HEK293 (cell line): ENCODE results near the gene ARL16.

ENCODE experiments used
- GLI2 ChIP-seq: fragments of 450-650 bp; formaldehyde crosslinking; IDR thresholded peaks from 2 replicates; pipeline ENCODE4; 2017; ENCODE audit warnings: missing biosample characterization, missing genetic modification characterization, low read depth, borderline replicate concordance
- KLF1 ChIP-seq: fragments of 450-650 bp; formaldehyde crosslinking; IDR thresholded peaks from 2 replicates; pipeline ENCODE4 v1.5.1; 2016; ENCODE audit warnings: missing biosample characterization, missing genetic modification characterization
- PATZ1 ChIP-seq: fragments of 450-650 bp; formaldehyde crosslinking; IDR thresholded peaks from 2 replicates; pipeline ENCODE4 v1.5.1; 2016; ENCODE audit warnings: missing biosample characterization, missing genetic modification characterization
- PRDM4 ChIP-seq: fragments of 450-650 bp; formaldehyde crosslinking; IDR thresholded peaks from 2 replicates; pipeline ENCODE4 v1.5.1; 2017; ENCODE audit warnings: missing biosample characterization, missing genetic modification characterization
- REST ChIP-seq: fragments of 450-650 bp; formaldehyde crosslinking; IDR thresholded peaks from 2 replicates; pipeline ENCODE4 v1.5.1; 2016; ENCODE audit warnings: missing biosample characterization, missing genetic modification characterization
- SCRT2 ChIP-seq: fragments of 450-650 bp; formaldehyde crosslinking; IDR thresholded peaks from 2 replicates; pipeline ENCODE4 v1.5.1; 2016; ENCODE audit warnings: missing biosample characterization, missing genetic modification characterization
- ZBTB10 ChIP-seq: fragments of 450-650 bp; formaldehyde crosslinking; IDR thresholded peaks from 2 replicates; pipeline ENCODE4 v1.5.1; 2016; ENCODE audit warnings: missing biosample characterization, missing genetic modification characterization
- ZBTB48 ChIP-seq: fragments of 450-650 bp; formaldehyde crosslinking; IDR thresholded peaks from 2 replicates; pipeline ENCODE4 v1.5.1; 2016; ENCODE audit warnings: missing biosample characterization, missing genetic modification characterization
- ZIC2 ChIP-seq: fragments of 450-650 bp; formaldehyde crosslinking; IDR thresholded peaks from 2 replicates; pipeline ENCODE4 v1.5.1; 2016; ENCODE audit warnings: missing biosample characterization, missing genetic modification characterization
- ZNF2 ChIP-seq: fragments of 450-650 bp; formaldehyde crosslinking; IDR thresholded peaks from 2 replicates; pipeline ENCODE4 v1.5.1; 2016; ENCODE audit warnings: missing biosample characterization, missing genetic modification characterization
- ZNF266 ChIP-seq: fragments of 450-650 bp; formaldehyde crosslinking; IDR thresholded peaks from 2 replicates; pipeline ENCODE4 v1.5.1; 2016; ENCODE audit warnings: missing biosample characterization, missing genetic modification characterization, low read depth
- ZNF274 ChIP-seq, 2 experiments: fragments of 200-500 bp in 1 of 2; fragments of 450-650 bp in 1 of 2; sonication (Bioruptor generic) in 1 of 2; formaldehyde crosslinking in 1 of 2; IDR thresholded peaks; 2 replicates each; pipeline versions ENCODE4 v1.5.1 to v1.6.1; 2014 to 2016; ENCODE audit warnings: borderline replicate concordance in 1 of 2, inconsistent platforms in 1 of 2, low read length in 1 of 2, missing biosample characterization in 1 of 2, missing genetic modification characterization in 1 of 2
- ZNF350 ChIP-seq: fragments of 450-650 bp; formaldehyde crosslinking; IDR thresholded peaks from 2 replicates; pipeline ENCODE4 v1.5.0; 2017; ENCODE audit warnings: missing biosample characterization, mild to moderate bottlenecking, missing genetic modification characterization
- ZNF362 ChIP-seq: fragments of 450-650 bp; formaldehyde crosslinking; IDR thresholded peaks from 2 replicates; pipeline ENCODE4 v1.5.1; 2016; ENCODE audit warnings: missing biosample characterization, missing genetic modification characterization
- ZNF391 ChIP-seq: fragments of 450-650 bp; formaldehyde crosslinking; IDR thresholded peaks from 2 replicates; pipeline ENCODE4 v1.5.1; 2016; ENCODE audit warnings: low read depth, missing biosample characterization, missing genetic modification characterization, borderline replicate concordance
- ZNF449 ChIP-seq: fragments of 450-650 bp; formaldehyde crosslinking; IDR thresholded peaks from 2 replicates; pipeline ENCODE4 v1.5.1; 2017; ENCODE audit warnings: missing biosample characterization, mild to moderate bottlenecking, missing genetic modification characterization, moderate library complexity
- ZNF473 ChIP-seq: fragments of 450-650 bp; formaldehyde crosslinking; IDR thresholded peaks from 2 replicates; pipeline ENCODE4 v1.5.1; 2017; ENCODE audit warnings: missing biosample characterization, missing genetic modification characterization
- ZNF513 ChIP-seq: fragments of 450-650 bp; IDR thresholded peaks from 2 replicates; pipeline ENCODE4 v1.5.1; 2018; ENCODE audit warnings: missing biosample characterization, missing genetic modification characterization
- ZNF514 ChIP-seq: fragments of 450-650 bp; formaldehyde crosslinking; IDR thresholded peaks from 2 replicates; pipeline ENCODE4 v1.5.1; 2016; ENCODE audit warnings: missing biosample characterization, missing genetic modification characterization
- ZNF529 ChIP-seq: fragments of 450-650 bp; formaldehyde crosslinking; IDR thresholded peaks from 2 replicates; pipeline ENCODE4 v1.5.1; 2017; ENCODE audit warnings: missing genetic modification characterization, missing biosample characterization; ENCODE audit not compliant: insufficient replicate concordance
- ZNF621 ChIP-seq: fragments of 450-650 bp; formaldehyde crosslinking; IDR thresholded peaks from 2 replicates; pipeline ENCODE4 v1.5.1; 2017; ENCODE audit warnings: missing biosample characterization, missing genetic modification characterization
- ZNF660 ChIP-seq: fragments of 450-650 bp; IDR thresholded peaks from 2 replicates; pipeline ENCODE4 v1.5.1; 2018; ENCODE audit warnings: missing biosample characterization, mild to moderate bottlenecking, missing genetic modification characterization

ARL16 gene

GRCh38 chr17:81681672-81682071, 1.9 kb downstream of the ARL16 start (continued):
- 0 out of 2 replicates have a peak, but pooled peaks have one; percentile 33 for TF ChIP-seq PATZ1 (tag by site-specific recombination)
- no peak for TF ChIP-seq GLI2 (tag by site-specific recombination)
- TF ChIP-seq ZBTB48 (tag by site-specific recombination): no peak
- no peak for TF ChIP-seq ZNF350 (tag by site-specific recombination)
- no peak for TF ChIP-seq KLF1 (tag by site-specific recombination)
- TF ChIP-seq ZNF514: no peak
- TF ChIP-seq SCRT2 (tag by site-specific recombination): no peak
- no peak for TF ChIP-seq ZNF266 (tag by site-specific recombination)
- no peak for TF ChIP-seq PRDM4 (tag by site-specific recombination)
- no peak for TF ChIP-seq ZNF473
- TF ChIP-seq ZNF362: no peak
- TF ChIP-seq ZNF2 (tag by site-specific recombination): no peak
- TF ChIP-seq ZNF621: no peak
- no peak for TF ChIP-seq ZNF660
- no peak for TF ChIP-seq REST (tag by site-specific recombination)
- TF ChIP-seq ZBTB10 (tag by site-specific recombination): no peak
- TF ChIP-seq ZNF529 (tag by site-specific recombination): no peak
- no peak for TF ChIP-seq ZNF513 (tag by site-specific recombination)
- TF ChIP-seq ZNF274 (IDR thresholded peaks at IDR 0.05; ENCODE audit: low read length): no peak
- no peak for TF ChIP-seq ZNF274 (tag by site-specific recombination; IDR thresholded peaks at IDR 0.05; ENCODE audit: borderline replicate concordance)
- TF ChIP-seq ZNF391 (tag by site-specific recombination): no peak
- TF ChIP-seq ZNF449 (tag by site-specific recombination): no peak
- TF ChIP-seq ZIC2: peak; percentile 93
